GM18502 (cell line): ENCODE results near the gene SPHK1.

Source experiments
- ATAC-seq: cut with Tn5 transposase; IDR thresholded peaks from one replicate; pipeline ENCODE4 v1.9.1; 2021; ENCODE audit warnings: mild to moderate bottlenecking; ENCODE audit not compliant: unreplicated experiment, poor library complexity

The SPHK1 gene

DNA sequence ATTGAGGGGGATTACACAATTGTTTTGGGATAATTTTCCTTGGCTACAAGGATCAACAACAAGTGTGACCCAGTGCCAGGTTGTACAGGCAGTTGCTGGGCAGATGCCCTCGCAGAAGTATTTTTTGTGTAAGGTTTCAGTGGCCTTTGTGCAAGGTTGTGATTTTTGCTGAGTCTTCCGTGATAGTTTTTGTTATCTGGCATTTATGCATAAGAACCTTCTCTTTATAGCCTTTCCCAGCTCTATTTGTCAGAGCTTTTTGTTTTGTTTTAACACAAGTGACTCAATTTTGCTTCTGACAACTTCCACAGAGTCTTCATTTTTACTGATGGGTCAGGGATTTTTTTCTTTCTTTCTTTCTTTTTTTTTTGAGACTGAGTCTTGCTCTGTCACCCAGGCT is 23.9 kb upstream of the SPHK1 start:
- no peak for ATAC-seq

DNA sequence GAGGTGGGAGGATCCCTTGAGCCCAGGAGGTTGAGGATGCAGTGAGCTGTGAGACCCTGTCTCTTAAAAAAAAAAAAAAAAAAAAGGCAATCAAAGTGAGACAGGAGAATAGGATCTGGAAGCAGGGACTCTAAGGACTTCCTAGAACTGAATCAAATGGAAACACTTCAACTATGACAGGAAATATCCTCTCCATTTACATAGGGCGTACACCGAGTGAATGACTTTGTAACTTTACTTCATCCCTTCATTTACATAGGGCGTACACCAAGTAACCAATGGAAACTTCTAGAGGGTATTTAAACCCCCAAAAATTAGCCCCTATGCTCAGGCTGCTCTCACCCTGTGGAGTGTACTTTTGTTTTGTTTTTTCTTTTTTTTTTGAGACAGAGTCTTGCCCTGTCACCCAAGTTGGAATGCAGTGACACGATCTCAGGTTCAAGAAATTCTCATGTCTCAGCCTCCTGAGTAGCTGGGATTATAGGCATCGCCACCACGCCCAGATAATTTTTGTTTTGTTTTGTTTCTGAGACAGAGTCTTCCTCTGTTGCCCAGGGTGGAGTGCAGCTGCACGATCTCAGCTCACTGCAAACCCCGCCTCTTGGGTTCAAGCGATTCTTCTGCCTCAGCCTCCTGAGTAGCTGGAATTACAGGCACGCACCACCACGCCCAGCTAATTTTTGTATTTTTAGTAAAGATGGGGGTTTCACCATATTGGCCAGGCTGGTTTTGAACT is 21.1 kb upstream of the SPHK1 start:
- ATAC-seq: no peak

DNA sequence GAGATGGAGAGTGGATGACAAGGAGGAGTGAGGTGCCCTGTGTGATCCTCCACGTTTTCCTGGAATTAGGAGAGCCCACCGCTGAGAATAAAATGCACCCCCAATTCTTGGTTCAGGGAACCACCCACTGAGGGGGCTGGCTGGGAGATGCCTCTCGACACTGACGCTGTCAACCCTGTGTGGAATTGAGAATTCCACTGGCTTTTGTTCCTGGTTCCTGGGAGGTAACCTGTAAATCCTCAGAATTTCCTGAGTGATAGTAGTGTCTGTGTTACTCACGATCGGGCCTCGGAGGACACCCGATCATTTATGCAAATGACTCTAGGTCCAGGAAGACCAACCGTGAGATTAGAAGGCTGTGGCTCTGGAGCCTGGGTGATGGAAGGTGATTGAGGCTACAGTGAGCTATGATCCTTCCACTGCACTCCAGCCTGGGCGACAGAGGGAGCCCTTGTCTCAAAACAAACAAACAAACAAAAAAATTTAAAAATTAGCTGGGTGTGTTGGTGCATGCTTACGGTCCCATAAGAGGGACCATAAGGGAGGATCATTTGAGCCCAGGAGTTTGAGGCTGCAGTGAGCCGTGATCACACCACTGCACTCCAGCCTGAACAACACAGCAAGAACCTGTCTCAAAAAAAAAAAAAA is 19.0 kb upstream of the SPHK1 start:
- ATAC-seq: no peak

DNA sequence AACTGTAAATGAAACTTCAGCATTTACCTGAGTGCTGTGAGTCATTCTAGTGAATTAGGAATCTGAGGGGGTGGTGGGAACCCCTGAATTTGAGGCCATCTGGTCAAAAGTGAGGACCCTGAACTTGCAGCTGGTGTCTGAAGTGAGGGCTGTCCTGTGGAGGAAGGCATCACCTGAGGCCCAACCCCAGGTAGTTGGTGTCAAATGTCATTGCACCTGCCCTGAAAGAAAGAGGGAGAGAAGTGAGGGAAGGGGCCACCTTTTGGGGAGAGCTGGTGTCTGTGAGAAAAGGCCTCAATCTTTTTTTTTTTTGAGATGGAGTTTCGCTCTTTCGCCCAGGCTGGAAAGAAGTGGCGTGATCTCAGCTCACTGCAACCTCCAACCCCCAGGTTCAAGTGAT is 18.2 kb upstream of the SPHK1 start:
- no peak for ATAC-seq

DNA sequence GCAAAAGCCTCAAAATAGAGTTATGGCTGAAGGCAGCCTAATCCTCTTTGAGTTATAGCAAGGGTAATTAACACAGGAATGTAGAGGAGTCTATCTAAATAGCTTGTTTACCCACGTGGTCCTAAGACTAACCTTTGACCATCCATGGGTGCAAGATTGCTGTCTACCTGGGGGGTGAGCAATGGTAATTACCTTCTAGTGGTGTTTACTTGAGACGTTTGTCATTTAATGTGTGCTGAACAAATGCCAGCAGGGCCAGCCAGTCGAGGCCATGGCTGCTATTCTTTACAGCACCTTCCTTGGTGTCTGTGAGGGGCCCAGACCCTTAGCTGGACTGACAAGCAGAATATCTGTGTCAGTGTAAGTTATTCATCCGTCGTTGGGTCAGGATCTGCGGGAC is 16.8 kb upstream of the SPHK1 start:
- ATAC-seq: no peak

DNA sequence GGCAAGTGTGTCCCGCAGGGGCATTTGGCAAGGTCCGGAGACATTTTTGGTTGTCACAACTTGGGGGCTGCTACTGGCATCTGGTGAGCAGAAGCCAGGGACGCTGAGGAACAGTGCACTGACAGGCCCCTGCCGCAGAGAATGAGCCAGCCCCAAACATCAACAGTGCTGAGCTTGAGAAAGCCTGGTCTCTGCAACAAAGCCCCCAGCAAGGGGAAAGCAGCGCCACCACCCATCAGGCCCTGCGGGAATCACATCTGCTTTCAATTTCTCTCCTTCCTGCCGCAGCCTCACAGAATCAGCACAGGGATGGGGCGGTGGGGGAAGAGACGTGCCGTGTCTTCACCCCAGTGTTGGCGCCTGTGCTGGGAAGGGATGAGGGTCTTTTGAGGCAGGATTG is 15.9 kb upstream of the SPHK1 start:
- no peak for ATAC-seq

DNA sequence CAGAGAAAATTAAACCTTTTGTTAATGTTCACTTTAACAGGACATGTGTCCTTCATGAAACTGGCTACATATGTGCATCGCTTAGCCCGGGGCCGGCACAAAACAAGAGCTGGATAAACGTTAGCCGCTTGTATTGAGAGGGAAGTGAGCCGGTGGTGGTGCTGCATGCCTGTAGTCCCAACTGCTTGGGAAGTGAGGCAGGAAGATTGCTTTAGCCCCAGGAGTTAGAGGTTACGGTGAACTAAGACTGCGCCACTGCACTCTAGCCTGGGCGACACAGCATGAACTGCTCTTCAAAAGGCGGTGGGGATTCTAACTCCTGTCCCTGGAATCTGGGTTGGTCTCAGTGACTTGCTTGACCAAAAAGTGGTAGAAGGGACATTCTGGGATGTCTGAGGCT is 15.0 kb upstream of the SPHK1 start:
- no peak for ATAC-seq

DNA sequence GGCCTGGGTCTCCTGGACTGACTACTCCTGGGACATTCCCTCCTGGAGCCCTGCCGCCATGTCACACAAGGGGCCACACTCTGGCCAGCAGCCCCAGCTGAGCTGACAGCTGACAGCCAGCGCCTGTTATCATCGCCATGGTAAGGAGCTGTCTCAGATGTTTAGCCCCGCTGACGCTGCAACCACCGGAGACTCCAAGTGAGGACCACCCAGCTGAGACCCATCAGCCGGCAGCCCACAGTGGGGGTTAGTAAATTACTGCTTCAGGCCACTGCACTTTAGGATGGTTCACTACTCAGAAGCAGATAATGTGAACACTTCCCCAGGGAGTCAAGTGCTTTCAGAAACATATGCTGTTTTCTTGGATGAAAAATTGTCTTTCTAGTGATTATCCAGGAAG is 14.6 kb upstream of the SPHK1 start:
- ATAC-seq: no peak

DNA sequence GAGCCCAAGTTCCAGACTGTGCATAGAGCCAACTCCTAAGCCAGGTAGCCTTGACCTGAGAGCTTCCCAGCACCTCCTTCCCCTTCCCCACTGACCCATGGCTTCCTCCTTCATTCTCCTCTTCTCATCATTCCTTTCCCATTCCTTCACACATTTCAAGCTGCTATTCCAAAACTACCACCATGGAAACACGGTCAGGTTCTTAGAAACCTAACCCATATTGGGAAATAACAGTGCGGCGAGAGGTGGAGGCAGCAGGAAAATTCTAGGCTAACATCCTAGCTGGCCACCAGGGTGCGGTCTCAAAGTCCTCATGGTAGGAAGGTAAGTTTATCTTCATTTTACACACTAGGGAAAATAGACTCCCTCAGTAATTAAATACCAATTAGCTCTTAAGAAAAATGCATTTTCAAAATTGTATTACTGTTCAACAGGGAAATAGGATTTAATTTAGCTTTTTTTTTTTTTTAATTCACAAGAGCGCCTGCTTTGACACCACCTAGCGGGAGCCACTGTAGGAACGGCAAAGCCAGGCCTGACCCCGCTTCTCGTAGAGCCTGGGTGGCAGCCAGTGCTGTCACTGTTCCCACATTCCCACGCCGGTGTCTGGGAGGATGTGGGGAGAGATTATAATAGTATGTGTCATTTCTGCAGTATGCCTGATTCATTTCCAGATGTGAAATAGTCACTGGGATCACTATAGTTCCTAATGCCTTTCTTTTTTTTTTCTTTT is 14.0 kb upstream of the SPHK1 start:
- no peak for ATAC-seq

DNA sequence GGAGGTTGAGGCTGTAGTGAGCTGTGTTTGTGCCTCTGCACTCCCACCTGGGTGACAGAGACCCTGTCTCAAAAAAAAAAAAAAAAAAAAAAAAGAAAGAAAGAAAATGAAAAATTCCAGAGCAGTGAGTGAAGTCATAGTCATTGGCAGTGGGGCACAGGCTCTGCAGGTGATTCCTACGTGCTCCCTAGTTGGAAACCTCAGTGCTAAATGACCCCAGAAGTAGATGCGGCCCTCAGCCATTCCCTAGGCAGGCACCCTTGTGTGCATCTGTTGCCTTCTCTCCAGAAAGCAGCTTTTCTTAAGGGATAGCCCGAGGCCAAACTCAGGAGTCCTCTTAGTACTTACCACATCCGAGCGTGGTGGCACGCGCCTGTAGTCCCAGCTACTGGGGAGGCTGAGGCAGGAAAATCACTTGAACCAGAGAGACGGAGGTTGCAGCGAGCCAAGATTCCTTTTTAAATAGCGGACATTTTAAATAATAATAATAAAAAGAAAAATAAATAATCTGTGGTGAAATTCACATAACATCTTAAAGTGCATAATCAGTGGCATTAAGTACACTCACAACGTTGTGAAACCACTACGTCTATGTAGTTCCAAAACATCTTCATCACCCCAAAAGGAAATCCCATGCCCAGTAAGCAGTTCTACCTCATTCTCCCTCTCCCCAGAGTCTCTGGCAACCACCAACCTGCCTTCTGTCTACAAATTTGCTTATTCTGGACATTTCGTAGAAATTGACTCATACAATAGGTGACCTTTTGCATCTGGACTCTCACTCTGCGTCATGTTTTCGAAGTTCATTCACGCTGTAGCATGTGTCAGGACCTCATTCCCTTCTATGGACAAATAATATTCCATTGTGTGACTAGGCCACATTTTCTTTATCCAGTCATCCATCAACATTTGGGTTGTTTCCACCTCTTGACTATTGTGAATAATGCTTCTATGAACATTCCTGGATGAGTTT is 12.5 kb upstream of the SPHK1 start:
- no peak for ATAC-seq

DNA sequence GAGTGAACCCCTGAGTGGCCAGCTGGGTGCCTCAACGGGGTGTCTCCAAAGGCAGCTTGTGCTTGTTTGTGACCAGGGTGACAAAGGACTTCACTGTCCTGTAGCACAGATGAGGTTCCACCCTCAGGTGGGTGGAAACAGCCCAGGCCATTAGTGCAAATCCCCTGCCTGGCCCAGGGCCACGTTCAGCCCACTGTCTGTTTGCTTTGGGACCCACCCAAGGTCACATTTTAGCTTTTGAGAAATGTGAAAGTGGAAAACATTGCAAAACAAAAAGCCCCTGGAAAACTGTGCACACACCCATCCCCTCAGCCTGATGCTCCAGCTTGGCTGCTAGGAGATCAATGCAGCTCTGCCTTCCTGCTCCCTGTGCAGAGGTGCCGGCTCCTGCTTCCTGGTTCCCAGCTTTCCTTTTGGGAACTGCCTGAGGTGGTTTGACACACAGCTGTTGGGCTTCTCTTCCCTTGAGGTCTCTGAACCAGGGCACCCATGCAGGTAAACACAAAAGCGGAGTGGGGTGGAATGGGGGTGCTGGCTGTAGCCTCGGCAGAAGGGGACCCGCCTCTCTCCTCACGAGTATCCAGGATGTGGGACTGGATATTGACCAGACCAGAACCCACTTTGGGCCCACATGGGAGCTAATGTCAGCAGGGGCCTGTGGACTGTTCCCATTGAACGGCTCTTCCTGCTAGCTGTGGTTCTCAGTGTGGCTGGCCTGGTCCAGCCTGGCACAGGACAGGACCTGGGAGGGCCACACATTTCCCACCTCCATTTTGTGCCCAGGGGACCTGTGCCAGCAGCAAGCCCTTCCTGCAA is 7.9 kb upstream of the SPHK1 start:
- ATAC-seq: no peak

DNA sequence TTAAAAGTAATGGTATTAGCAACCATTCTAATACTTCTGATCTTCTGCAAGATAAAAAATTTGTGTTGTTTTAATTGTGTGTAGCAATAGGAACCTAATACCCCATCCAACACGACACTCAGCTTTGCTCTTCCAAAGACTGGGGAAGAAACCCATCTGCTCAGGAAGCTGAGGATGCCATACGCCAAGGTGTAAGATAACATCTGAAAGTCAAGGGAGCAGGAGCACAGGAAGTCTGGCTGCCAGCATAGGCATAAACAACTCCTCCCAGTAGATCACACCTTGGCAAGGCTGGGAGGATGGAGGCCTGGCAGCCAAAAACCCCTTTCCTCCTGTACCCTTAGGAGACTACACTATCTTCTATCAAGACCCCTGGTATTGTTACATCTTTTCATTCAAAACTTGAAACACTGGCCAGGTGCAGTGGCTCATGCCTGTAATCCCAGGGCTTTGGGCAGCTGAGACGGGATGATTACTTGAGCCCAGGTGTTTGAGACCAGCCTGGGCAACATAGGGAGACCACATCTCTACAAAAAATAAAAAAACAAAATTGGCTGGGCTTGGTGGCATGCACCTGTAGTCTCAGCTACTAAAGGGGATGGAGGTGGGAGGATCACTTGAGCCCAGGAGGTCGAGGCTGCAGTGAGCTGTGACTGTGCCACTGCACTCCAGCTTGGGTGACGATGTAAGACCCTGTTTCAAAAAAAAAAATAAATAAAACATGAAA is 5.7 kb upstream of the SPHK1 start:
- no peak for ATAC-seq

DNA sequence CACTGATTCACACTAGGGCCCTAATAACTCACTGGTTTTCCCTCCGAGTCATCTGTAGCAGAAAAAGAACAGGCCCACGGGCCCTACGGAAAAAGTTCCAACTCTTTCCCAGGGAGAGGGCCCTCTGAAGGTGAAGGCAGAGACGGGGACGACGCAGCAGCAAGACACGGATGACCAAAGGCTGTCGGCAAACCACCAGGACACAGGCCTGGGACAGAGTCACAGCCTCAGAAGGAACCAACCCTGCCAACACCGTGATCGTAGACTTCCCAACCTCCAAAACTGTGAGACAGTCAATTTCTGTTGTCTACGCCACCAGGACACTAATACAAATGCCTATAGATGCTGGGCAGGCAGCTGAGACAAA is 5.2 kb upstream of the SPHK1 start:
- ATAC-seq: no peak

DNA sequence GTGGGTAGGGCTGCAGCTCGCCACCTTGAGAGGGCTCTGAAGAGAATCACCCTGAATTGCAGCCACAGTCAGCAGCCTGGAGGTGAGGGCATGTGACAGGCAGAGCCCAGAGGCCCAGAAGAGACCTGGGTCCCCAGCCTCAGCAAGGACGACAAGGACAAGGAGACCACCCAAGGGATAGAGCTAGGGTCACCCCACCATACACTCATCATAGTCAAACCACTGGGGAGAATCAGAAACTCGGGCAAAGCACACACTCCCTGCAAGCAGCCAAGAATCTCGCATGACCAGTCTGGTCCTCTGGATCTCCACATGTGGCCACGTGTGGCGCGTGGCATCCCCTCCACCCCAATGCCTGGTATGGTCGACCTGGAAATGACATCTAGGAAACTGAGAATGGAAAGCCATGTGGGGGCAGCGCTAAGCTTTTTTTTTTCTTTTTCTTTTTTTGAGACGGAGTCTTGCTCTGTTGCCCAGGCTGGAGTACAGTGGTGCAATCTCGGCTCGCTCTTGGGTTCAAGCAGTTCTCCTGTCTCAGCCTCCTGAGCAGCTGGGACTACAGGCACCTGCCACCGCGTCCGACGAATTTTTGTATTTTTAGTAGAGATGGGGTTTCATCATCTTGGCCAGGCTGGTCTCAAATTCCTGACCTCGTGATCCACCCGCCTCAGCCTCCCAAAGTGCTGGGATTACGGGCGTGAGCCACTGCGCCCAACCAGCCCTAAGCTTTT is 4.6 kb upstream of the SPHK1 start:
- no peak for ATAC-seq

DNA sequence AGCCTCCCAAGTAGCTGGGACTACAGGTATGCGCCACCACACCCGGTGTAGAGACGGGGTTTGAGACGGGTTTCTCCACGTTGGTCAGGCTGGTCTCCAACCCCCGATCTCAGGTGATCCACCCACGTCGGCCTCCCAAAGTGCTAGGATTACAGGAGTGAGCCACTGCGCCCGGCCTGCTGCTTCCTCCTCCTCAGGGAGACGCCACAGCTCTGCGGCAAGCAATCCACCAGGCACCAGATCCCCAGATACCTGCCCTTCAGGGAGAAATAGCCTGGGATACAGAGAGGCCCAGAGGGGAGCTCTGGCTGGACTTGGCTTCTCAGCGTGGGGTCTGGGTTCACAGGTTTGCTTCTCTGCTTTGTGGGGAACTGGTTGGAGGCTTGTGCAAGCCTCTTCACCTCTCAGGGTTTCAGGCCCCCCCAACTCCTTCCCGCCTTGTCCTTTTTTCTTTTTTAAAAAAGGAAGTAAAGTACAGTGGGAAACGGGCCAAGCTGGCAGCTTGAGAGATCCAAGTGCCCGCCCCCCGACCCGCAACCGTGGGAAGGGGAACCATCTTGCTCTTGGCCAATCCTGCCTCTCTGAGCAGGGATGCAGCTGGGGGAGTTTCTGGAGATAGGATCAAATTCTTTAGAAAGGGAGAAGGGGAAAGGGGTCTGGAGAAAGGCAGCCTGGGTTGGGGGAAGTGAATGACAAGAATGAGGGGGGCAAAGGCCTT is 2.6 kb upstream of the SPHK1 start:
- ATAC-seq: no peak

DNA sequence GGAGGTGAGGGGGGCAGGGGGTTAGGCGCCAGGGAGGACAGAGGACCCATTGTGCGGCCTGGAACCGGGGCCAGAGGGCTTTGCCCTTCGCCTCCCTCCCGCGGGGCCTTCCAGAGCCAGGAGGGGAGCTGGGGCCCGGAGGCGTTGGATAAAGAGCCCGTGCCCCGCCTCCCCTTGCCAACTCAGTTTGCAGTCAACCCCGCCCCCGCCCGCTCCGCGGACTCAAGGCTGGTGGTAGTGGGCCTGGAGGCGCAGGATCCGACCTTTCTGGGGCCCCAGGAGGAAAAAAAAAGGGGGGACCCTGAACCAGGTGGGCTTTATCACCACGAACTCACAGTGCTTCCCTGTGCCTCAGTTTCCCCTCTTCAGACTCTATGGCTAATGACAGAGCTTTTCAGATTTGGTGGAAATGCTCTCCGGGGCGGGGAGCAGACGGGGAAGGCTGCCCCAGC is 2.0 kb upstream of the SPHK1 start:
- no peak for ATAC-seq

DNA sequence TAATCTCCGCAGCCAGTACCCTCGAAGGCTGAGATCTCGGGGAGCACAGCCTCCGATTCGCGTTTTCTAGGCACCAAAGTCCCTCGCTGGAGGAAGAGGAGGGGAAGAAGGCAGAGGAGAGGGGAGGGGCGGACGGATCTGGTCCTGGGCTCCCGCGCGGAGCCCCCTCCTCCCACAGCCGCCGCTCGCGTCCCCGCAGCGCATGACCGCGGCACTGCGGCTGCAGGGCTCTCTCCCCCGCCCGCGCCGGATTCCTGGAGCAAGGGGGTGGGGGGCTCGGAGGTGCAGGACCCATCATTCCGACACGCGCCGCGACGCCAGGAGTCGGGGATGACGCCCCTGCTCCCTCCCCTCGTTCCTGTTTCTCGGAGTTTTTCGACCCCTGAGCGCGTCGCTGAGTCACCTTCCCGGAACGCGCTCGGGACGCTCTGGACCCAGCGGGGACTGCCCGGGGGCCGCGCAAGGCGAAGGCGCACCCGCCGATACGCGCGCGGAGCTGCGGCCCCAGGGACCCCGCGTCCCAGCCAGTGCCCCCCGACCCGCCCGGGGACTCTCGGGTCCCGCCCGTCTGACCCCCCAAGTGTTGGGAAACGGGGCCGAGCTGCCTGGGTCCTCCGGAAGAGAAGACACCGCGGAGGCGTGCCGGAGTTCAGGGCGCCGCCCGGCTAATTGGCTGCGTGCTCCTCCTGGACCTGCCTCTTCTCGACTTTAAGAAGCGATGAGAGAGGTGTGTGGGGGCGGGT is 1.4 kb upstream of the SPHK1 start:
- ATAC-seq: peak; percentile 21
